Measurements from ENCODE around the gene TBC1D9B. TPM values are rescaled to one million over a fixed set of nuclear protein-coding genes. Genes with fewer than 3 reads are reported as not detected.

The TBC1D9B gene
- total and polyA plus RNA-seq, 11 donors, result 29.3 to 68.9 (median 43.1) TPM

GRCh38 chr5:179882338-179882737 is 25.4 kb downstream of the TBC1D9B start:
- Histone ChIP-seq H3K27me3 (no peaks in the 10 kb centered on the region), H3K4me3 (no peak overlapping the region), H3K9me3 (peaks cover 0 to 23% (median 12%) of the 10 kb centered on the region in 12 donors), H3K36me3 (peaks cover 0 to 89% (median 47%) of the 10 kb centered on the region in 9 donors), H3K27ac (no peak overlapping the region), H3K4me1 (peaks cover 0 to 5% (median 0%) of the 10 kb centered on the region in 12 donors)
- TF ChIP-seq CTCF (IDR thresholded peaks at IDR 0.05) (no peak), POLR2A (IDR thresholded peaks at IDR 0.05) (no peak)
- WGBS, 4 donors, result 67 to 97% (median 89%) methylated on average over 3 to 4 of the region's 4 CpGs
- peak in 1 of 5 donors; percentile 2 for DNase-seq
- intact Hi-C loops (cut with DNase I), result no loop called here
- no peak for ATAC-seq

- Histone ChIP-seq H3K4me1 (no peaks in the 10 kb centered on the region), H3K27ac (no peak overlapping the region), H3K27me3 (no peaks in the 10 kb centered on the region), H3K36me3 (peaks cover 0 to 90% (median 50%) of the 10 kb centered on the region in 9 donors), H3K4me3 (no peak overlapping the region), H3K9me3 (peaks cover 0 to 23% (median 12%) of the 10 kb centered on the region in 12 donors)
- intact Hi-C loops (cut with DNase I), result no loop called here
- DNase-seq (peak in 3 of 5 donors; percentile 16 to 48 (median 26)), ATAC-seq (peak in 1 of 4 donors; percentile 13)
- WGBS, 4 donors, result 91 to 93% (median 93%) methylated on average over 25 of the region's 25 CpGs
- TF ChIP-seq CTCF (IDR thresholded peaks at IDR 0.05), result no peak
- no peak for TF ChIP-seq POLR2A (IDR thresholded peaks at IDR 0.05)
Measured at GRCh38 chr5:179880848-179881590, 26.7 kb downstream of the TBC1D9B start.

GRCh38 chr5:179880066-179880650 is 27.5 kb downstream of the TBC1D9B start:
- ATAC-seq (peak in 2 of 4 donors; percentile 14 to 16), DNase-seq (peak in 3 of 5 donors; percentile 7 to 31 (median 9))
- TF ChIP-seq CTCF (IDR thresholded peaks at IDR 0.05) (no peak), POLR2A (IDR thresholded peaks at IDR 0.05) (no peak)
- Histone ChIP-seq H3K27ac (no peak overlapping the region), H3K36me3 (peaks cover 0 to 90% (median 54%) of the 10 kb centered on the region in 9 donors), H3K4me1 (no peaks in the 10 kb centered on the region), H3K27me3 (no peaks in the 10 kb centered on the region), H3K4me3 (no peak overlapping the region), H3K9me3 (peaks cover 0 to 23% (median 12%) of the 10 kb centered on the region in 12 donors)
- intact Hi-C loops (cut with DNase I), result no loop called here
- 89 to 95% (median 91%) methylated on average over 6 to 12 of the region's 12 CpGs for WGBS, 4 donors

- H3K36me3 ChIP-seq, result peaks cover 0 to 90% (median 54%) of the 10 kb centered on the region in 9 donors
- H3K4me1 ChIP-seq, result no peaks in the 10 kb centered on the region
- intact Hi-C loops (cut with DNase I), result no loop called here
- H3K9me3 ChIP-seq, result peaks cover 0 to 23% (median 12%) of the 10 kb centered on the region in 12 donors
- TF ChIP-seq POLR2A (IDR thresholded peaks at IDR 0.05), result no peak
- TF ChIP-seq CTCF (IDR thresholded peaks at IDR 0.05), result no peak
- no peak for ATAC-seq
- WGBS, 4 donors, result 95 to 97% (median 96%) methylated on average over 12 to 13 of the region's 13 CpGs
- no peaks in the 10 kb centered on the region for H3K27me3 ChIP-seq
- no peak for DNase-seq
- no peak overlapping the region for H3K27ac ChIP-seq
- no peak overlapping the region for H3K4me3 ChIP-seq
Measured at GRCh38 chr5:179879690-179880010, 28.0 kb downstream of the TBC1D9B start.

All from heart left ventricle (tissue), 16 donors.